Mesenchymal stem cell (in vitro differentiated cells and primary cell): ENCODE measurements around the gene PPP1R2B.
"Not testable (repeated sequence)": the region's sequence is repeated elsewhere in the genome, so short reads cannot be mapped to it uniquely, and the experiment has no call there.

Experiments used
- DNase-seq: peaks from one replicate; pipeline ENCODE4 v3.0.0-alpha.2; 2013
- H2AFZ ChIP-seq: one replicate; pipeline ENCODE4 v1.6.1; 2013; ENCODE audit warnings: low read depth, mild to moderate bottlenecking, control low read depth, inconsistent platforms, low read length, moderate library complexity
- H2AK5ac ChIP-seq: 2 replicates; pipeline ENCODE4 v1.6.1; 2013; ENCODE audit warnings: low read length, moderate library complexity, mild to moderate bottlenecking, inconsistent platforms; ENCODE audit not compliant: severe bottlenecking
- H2BK120ac ChIP-seq: one replicate; pipeline ENCODE4 v1.6.1; 2013; ENCODE audit warnings: low read depth, mild to moderate bottlenecking, inconsistent platforms, low read length, moderate library complexity
- H2BK12ac ChIP-seq, 2 experiments: one replicate each; pipeline ENCODE4 v1.6.1; 2013; ENCODE audit warnings: inconsistent platforms in 2 of 2, low read length in 2 of 2, mild to moderate bottlenecking in 2 of 2, moderate library complexity in 2 of 2, control low read depth in 1 of 2
- H2BK15ac ChIP-seq: one replicate; pipeline ENCODE4 v1.6.1; 2013; ENCODE audit warnings: mild to moderate bottlenecking, low read depth, inconsistent platforms; ENCODE audit not compliant: poor library complexity, severe bottlenecking
- H2BK5ac ChIP-seq: 2 replicates; pipeline ENCODE4 v1.6.1; 2013; ENCODE audit warnings: low read depth, mild to moderate bottlenecking, low read length, control low read depth, inconsistent platforms; ENCODE audit not compliant: poor library complexity, severe bottlenecking
- H3K14ac ChIP-seq, 2 experiments: one replicate each; pipeline ENCODE4 v1.6.1; 2013; ENCODE audit warnings: inconsistent platforms in 2 of 2, low read length in 2 of 2, control low read depth in 1 of 2, mild to moderate bottlenecking in 1 of 2, moderate library complexity in 1 of 2
- H3K18ac ChIP-seq, 2 experiments: one replicate each; pipeline ENCODE4 v1.6.1; 2013; ENCODE audit warnings: inconsistent platforms in 2 of 2, low read length in 2 of 2, control low read depth in 1 of 2, low read depth in 1 of 2, mild to moderate bottlenecking in 1 of 2
- H3K23ac ChIP-seq, 2 experiments: one replicate each; pipeline ENCODE4 v1.6.1; 2013; ENCODE audit warnings: inconsistent platforms in 2 of 2, low read length in 2 of 2, mild to moderate bottlenecking in 2 of 2, moderate library complexity in 2 of 2, control low read depth in 1 of 2
- H3K27ac ChIP-seq: 2 replicates; pipeline ENCODE4 v1.5.1; 2013; ENCODE audit warnings: mild to moderate bottlenecking, moderate library complexity, low read length, control low read depth, inconsistent platforms; ENCODE audit not compliant: poor library complexity, severe bottlenecking
- H3K27me3 ChIP-seq, 2 experiments: 2 replicates each; pipeline versions ENCODE4 v1.6.1 to v1.7.0; 2013; ENCODE audit warnings: low read length in 2 of 2, mild to moderate bottlenecking in 2 of 2, moderate library complexity in 2 of 2, control low read depth in 1 of 2, inconsistent platforms in 1 of 2; ENCODE audit not compliant: control insufficient read depth in 1 of 2, insufficient read depth in 1 of 2
- H3K36me3 ChIP-seq, 2 experiments: 2 replicates each; pipeline versions ENCODE4 v1.6.1 to v1.7.0; 2013; ENCODE audit warnings: low read length in 2 of 2, control low read depth in 1 of 2, inconsistent platforms in 1 of 2, low read depth in 1 of 2, mild to moderate bottlenecking in 1 of 2; ENCODE audit not compliant: insufficient read depth in 2 of 2, control insufficient read depth in 1 of 2
- H3K4ac ChIP-seq, 2 experiments: one replicate each; pipeline ENCODE4 v1.6.1; 2013; ENCODE audit warnings: inconsistent platforms in 2 of 2, low read length in 2 of 2, mild to moderate bottlenecking in 2 of 2, moderate library complexity in 2 of 2, control low read depth in 1 of 2, low read depth in 1 of 2
- H3K4me1 ChIP-seq: 2 replicates; pipeline ENCODE4 v1.6.1; 2013; ENCODE audit warnings: low read depth, low read length, control low read depth; ENCODE audit not compliant: control insufficient read depth, insufficient read depth
- H3K4me2 ChIP-seq: 2 replicates; pipeline ENCODE4 v1.6.1; 2013; ENCODE audit warnings: low read length, mild to moderate bottlenecking, inconsistent platforms; ENCODE audit not compliant: poor library complexity, severe bottlenecking
- H3K4me3 ChIP-seq, 2 experiments: 2 replicates each; pipeline versions ENCODE4 v1.5.1 to v1.7.0; 2013; ENCODE audit warnings: low read length in 2 of 2, mild to moderate bottlenecking in 2 of 2, control low read depth in 1 of 2, low read depth in 1 of 2; ENCODE audit not compliant: insufficient read depth in 1 of 2
- H3K79me1 ChIP-seq: replicated peaks from 2 replicates; pipeline ENCODE4 v1.6.1; 2013; ENCODE audit warnings: mild to moderate bottlenecking, control low read depth, low read length, inconsistent platforms; ENCODE audit not compliant: poor library complexity, severe bottlenecking
- H3K9ac ChIP-seq: 2 replicates; pipeline ENCODE4 v1.7.0; 2013; ENCODE audit warnings: mild to moderate bottlenecking, low read length, moderate library complexity
- H3K9me3 ChIP-seq: 2 replicates; pipeline ENCODE4 v1.7.0; 2013; ENCODE audit warnings: mild to moderate bottlenecking, low read length; ENCODE audit not compliant: control insufficient read depth
- H4K8ac ChIP-seq: one replicate; pipeline ENCODE4 v1.6.1; 2013; ENCODE audit warnings: inconsistent platforms, mild to moderate bottlenecking, low read length, moderate library complexity
- H4K91ac ChIP-seq: one replicate; pipeline ENCODE4 v1.6.1; 2013; ENCODE audit warnings: mild to moderate bottlenecking, low read length, inconsistent platforms
- WGBS: methylation state at CpG from one replicate; pipeline ENCODE4 v1.1.7; 2013; ENCODE audit warnings: mixed read lengths; 5-methylcytosine and 5-hydroxymethylcytosine counted together

PPP1R2B gene

DNA sequence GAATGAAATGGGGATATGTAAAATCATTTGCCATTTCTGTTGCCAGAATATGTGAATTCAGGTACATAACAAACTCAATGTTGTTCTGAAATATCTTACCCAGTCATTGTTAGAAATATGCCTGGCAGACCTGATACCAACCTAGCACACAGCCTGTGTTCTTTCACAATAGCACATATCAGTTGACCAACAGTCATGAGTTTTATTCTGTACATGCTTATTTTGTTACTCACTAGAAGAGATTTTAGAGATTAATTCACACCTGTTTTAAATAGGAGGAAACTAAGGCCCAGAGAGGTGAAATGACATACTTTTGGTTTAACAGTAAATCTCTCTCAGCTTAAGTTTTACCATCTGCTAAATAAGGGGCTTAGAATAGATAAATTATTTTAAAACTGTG is 8.4 kb upstream of the PPP1R2B start:
- no peaks in the 10 kb centered on the region for H3K4me1 ChIP-seq
- H3K14ac ChIP-seq: no peak overlapping the region
- no peak overlapping the region for H2BK5ac ChIP-seq
- H3K27ac ChIP-seq: no peak overlapping the region
- H2BK12ac ChIP-seq: no peak overlapping the region
- H2AK5ac ChIP-seq: no peak overlapping the region
- no peak overlapping the region for H3K4me3 ChIP-seq
- no peak for DNase-seq
- H4K8ac ChIP-seq: no peak overlapping the region
- no peaks in the 10 kb centered on the region for H3K79me1 ChIP-seq
- no peaks in the 10 kb centered on the region for H3K27me3 ChIP-seq
- no peak overlapping the region for H3K4ac ChIP-seq
- no peak overlapping the region for H3K18ac ChIP-seq
- H3K9me3 ChIP-seq: no peaks in the 10 kb centered on the region
- no peak overlapping the region for H2BK120ac ChIP-seq
- H3K23ac ChIP-seq: no peak overlapping the region
- H3K9ac ChIP-seq: no peak overlapping the region
- no peak overlapping the region for H2BK15ac ChIP-seq
- H4K91ac ChIP-seq: no peak overlapping the region
- H3K4me2 ChIP-seq: no peak overlapping the region
- H3K36me3 ChIP-seq: no peaks in the 10 kb centered on the region
- no peak overlapping the region for H2AFZ ChIP-seq

DNA sequence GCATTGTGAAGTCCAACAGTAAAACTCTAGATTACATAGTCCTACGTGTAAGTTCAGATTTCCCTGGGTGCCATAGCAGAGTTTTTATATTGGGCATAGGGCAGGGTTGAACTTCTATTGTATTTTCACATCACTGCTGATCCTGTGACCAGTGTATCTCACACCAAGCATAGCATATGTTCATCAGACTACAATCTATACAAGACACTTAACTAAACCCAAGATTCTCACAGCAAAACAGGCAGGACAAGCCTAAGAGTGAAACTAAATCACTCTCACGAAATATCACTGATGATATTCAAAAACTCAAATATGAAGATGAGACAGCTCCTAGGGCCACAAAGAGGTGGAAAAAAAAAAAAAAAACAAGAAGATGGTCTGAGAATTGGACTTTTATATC is 3.2 kb upstream of the PPP1R2B start:
- Histone ChIP-seq H3K4me1 (no peaks in the 10 kb centered on the region), H3K9ac (no peak overlapping the region), H3K9me3 (no peaks in the 10 kb centered on the region), H3K79me1 (no peaks in the 10 kb centered on the region), H3K27me3 (no peaks in the 10 kb centered on the region), H2BK12ac (no peak overlapping the region), H2BK120ac (no peak overlapping the region), H4K8ac (no peak overlapping the region), H2AFZ (no peak overlapping the region), H2AK5ac (no peak overlapping the region), H3K4me2 (no peak overlapping the region), H3K14ac (no peak overlapping the region), H3K23ac (no peak overlapping the region), H4K91ac (no peak overlapping the region), H3K4me3 (no peak overlapping the region), H3K4ac (no peak overlapping the region), H3K36me3 (no peaks in the 10 kb centered on the region), H2BK5ac (no peak overlapping the region), H3K27ac (no peak overlapping the region), H3K18ac (no peak overlapping the region), H2BK15ac (no peak overlapping the region)
- DNase-seq: no peak
- 20% methylated on average over 1 of the region's 2 CpGs for WGBS

DNA sequence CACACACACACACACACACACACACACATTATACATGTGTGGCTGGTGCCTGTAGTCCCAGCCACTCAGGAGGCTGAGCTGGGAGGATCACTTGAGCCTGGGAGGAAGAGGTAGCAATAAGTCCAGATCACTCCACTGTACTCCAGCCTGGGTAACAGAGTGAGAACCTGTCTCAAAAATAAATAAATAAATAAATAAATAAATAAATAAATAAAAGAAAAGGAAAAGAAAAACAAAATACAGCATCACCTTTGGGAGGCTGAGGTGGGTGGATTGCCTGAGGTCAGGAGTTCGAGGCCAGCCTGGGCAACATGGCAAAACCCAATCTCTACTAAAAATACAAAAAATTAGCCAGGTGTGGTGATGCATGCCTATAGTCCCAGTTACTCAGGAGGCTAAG is 1.6 kb upstream of the PPP1R2B start:
- H3K18ac ChIP-seq, H2BK12ac ChIP-seq, H3K23ac ChIP-seq, H3K9ac ChIP-seq, H3K36me3 ChIP-seq, H3K4me1 ChIP-seq, H3K4me3 ChIP-seq, H4K8ac ChIP-seq, H3K27me3 ChIP-seq, H3K79me1 ChIP-seq, H3K9me3 ChIP-seq, H2AFZ ChIP-seq, H2BK15ac ChIP-seq, H2AK5ac ChIP-seq, H2BK5ac ChIP-seq, H2BK120ac ChIP-seq, H3K27ac ChIP-seq, DNase-seq, H4K91ac ChIP-seq, H3K4me2 ChIP-seq, H3K14ac ChIP-seq, H3K4ac ChIP-seq: not testable (repeated sequence)
- WGBS: 50% methylated on average over 1 of the region's 1 CpG

DNA sequence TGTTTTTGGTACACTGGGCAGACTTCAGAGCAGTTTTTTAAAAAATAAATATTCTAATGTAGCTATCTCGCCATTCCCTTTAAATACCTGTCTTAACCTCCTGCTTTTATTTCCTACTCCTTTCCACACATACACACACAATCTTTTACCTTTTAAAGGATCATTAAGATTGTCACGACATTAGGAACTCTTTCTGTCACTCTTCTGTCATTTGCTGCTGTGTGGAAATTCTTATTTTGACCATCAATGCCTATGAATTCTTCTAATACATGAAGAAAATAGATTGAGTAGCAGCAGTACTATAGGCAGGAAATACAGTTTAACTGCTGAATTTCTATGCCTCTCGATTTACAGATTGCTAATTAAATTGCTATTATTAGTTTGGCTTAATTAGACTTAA is 1.8 kb downstream of the PPP1R2B start:
- Histone ChIP-seq H3K4me3 (no peak overlapping the region), H3K9ac (no peak overlapping the region), H2AK5ac (no peak overlapping the region), H2BK120ac (no peak overlapping the region), H2BK5ac (no peak overlapping the region), H2AFZ (no peak overlapping the region), H3K18ac (no peak overlapping the region), H4K91ac (no peak overlapping the region), H3K27me3 (no peaks in the 10 kb centered on the region), H3K9me3 (peaks cover 13% of the 10 kb centered on the region), H3K79me1 (no peaks in the 10 kb centered on the region), H3K27ac (no peak overlapping the region), H3K36me3 (no peaks in the 10 kb centered on the region), H3K14ac (no peak overlapping the region), H2BK12ac (no peak overlapping the region), H4K8ac (no peak overlapping the region), H3K4me1 (no peaks in the 10 kb centered on the region), H2BK15ac (no peak overlapping the region), H3K4me2 (no peak overlapping the region), H3K23ac (no peak overlapping the region), H3K4ac (no peak overlapping the region)
- no peak for DNase-seq
- 90% methylated on average over 3 of the region's 3 CpGs for WGBS
